GM18907 (cell line): ENCODE results near the gene PDSS1.

Experiments used
- ATAC-seq: cut with Tn5 transposase; IDR thresholded peaks from one replicate; pipeline ENCODE4 v1.9.1; 2021; ENCODE audit warnings: mild to moderate bottlenecking, moderate library complexity; ENCODE audit not compliant: unreplicated experiment

The PDSS1 gene

DNA sequence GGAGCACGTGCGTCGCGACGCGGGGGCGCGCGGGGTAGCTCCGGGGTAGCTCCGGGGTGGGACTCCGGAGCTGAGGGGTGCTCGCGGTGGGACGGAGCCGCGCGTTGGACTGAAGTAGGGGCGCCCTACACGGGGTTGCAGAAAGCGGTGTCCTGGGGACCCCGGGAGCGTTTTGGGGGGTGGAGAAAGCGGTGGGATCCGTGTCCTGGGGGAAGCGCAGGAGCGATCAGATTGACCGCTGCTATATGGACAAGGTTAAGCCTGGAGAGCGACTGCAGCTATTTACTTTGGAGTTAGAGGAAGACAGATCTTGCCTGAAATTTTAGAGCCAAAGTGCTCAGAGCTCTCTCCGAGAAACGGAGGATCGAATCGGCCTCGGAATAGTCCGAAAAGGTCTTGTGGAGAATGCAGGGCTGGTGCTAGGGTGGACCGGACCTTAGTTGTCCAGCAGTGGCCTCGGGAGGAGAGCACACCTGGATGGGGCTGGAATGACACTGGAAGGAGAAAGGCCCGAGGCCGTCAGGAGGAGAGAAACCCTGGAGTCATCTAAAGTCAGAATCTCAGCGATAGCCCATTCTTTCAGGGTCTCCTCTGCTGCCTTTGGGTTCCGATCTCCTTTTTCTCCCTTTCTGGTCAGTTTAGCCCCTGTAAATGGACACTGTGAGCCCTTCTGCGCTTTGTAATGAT lies 564 bp downstream of the PDSS1 start:
- ATAC-seq = no peak

GRCh38 chr10:26698909-26699308 lies 1.4 kb downstream of the PDSS1 start:
- no peak for ATAC-seq

GRCh38 chr10:26699631-26700030 lies 2.1 kb downstream of the PDSS1 start:
- no peak for ATAC-seq

DNA sequence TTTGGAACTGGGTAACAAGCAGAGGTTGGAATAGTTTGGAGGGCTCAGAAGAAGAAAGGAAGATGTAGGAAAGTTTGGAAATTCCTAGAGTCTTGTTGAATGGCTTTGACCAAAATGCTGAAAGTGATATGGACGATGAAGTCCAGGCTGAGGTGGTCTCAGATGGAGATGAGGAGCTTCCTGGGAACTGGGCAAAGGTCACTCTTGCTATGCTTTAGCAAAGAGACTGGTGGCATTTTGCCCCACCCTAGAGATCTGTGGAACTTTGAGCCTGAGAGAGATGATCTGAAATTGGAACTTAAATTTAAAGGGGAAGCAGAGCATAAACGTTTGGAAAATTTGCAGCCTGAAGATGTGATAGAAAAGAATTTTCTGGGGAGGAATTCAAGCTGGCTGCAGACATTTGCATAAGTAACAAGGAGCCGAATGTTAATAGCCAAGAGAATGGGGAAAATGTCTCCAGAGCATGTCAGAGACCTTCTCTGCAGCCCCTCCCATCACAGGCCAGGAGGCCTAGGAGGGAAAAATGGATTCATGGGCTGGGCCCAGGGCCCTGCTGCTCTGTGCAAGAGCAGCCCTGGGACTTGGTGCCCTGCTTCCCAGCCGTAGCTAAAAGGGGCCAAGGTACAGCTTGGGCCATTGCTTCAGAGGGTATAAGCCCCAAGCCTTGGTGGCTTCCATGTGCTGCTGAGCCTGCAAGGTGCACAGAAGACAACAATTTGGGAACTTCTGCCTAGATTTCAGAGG lies 3.6 kb downstream of the PDSS1 start:
- no peak for ATAC-seq

- ATAC-seq = no peak
Measured at GRCh38 chr10:26703096-26703495, 5.6 kb downstream of the PDSS1 start.

- no peak for ATAC-seq
Measured at GRCh38 chr10:26703974-26704373, 6.5 kb downstream of the PDSS1 start.

GRCh38 chr10:26706206-26706605 lies 8.7 kb downstream of the PDSS1 start:
- no peak for ATAC-seq

- no peak for ATAC-seq
Measured at GRCh38 chr10:26706936-26707335, 9.4 kb downstream of the PDSS1 start.

- ATAC-seq = no peak
Measured at GRCh38 chr10:26711324-26711723, 13.8 kb downstream of the PDSS1 start.

DNA sequence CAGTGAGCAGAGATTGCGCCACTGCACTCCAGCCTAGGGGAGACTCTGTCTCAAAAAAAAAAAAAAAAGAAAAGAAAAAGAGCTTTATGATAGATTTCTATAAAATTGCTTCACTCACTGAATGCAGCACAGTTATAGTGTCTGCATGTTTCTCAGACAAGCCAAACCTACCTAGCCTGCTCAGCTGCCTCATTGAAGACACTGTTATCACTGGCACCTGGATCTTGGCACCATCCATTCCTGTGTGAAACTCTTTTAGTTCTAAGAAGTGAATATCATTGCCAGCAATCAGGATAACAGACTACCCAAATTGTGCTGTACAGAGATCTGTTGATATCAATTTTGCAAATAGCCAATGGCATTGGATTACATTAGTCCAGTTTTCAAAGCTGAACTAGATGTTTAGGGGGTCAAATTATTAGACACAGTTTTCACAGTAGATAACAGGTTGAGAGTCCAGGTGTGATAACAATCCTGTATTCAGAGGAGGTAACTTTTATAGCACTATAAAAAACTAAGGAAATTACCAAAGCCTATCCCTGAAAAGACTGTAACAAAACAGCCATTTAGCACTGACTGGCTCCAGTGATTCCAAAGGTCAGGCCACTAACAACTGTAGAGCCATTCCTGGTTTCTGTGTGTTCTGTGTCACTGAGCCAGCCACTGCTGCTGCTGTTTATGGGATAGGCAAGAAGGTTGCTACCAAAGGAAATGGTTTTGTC lies 17.1 kb downstream of the PDSS1 start:
- ATAC-seq = no peak

- ATAC-seq = no peak
Measured at GRCh38 chr10:26715137-26715487, 17.6 kb downstream of the PDSS1 start.

GRCh38 chr10:26717476-26717875 lies 20.0 kb downstream of the PDSS1 start:
- no peak for ATAC-seq

DNA sequence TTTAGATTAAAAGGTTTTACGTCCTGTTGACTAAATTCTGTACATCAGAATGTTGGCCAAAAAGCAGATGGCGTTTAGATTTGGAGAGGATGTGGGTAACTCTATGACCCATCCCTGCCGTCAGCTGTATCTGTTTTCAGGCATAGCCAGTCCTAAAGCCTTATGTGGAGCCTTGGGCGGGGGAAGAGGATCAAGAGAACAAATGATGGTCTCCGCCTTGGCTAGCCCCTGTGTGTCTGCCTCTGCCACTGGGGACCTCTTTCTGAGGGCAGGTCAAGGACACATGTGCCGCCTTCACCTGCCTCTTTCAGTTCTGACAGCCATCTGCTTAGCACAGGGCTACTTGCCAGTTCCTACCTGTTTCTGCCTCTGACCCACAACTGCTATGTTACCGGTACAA lies 24.1 kb downstream of the PDSS1 start:
- ATAC-seq = no peak

DNA sequence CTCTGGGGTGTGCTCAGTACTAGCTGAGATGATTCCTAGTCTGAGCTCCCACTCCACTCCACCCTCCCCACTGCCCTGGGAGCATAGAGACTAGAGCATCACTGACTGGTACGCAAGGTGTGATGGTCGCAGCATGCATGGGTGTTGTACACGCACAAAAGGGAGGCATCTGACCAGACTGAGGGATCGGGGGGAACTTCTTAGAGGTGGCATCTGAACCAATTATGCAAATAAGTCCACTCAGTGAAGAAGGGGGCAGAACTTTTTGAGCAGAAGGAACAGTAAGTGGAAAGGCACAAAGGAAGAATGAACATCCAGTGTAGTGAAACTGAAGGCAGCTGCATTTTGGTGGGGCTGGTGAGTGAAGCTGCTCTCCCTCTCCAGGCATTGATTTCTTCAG lies 25.5 kb downstream of the PDSS1 start:
- no peak for ATAC-seq

DNA sequence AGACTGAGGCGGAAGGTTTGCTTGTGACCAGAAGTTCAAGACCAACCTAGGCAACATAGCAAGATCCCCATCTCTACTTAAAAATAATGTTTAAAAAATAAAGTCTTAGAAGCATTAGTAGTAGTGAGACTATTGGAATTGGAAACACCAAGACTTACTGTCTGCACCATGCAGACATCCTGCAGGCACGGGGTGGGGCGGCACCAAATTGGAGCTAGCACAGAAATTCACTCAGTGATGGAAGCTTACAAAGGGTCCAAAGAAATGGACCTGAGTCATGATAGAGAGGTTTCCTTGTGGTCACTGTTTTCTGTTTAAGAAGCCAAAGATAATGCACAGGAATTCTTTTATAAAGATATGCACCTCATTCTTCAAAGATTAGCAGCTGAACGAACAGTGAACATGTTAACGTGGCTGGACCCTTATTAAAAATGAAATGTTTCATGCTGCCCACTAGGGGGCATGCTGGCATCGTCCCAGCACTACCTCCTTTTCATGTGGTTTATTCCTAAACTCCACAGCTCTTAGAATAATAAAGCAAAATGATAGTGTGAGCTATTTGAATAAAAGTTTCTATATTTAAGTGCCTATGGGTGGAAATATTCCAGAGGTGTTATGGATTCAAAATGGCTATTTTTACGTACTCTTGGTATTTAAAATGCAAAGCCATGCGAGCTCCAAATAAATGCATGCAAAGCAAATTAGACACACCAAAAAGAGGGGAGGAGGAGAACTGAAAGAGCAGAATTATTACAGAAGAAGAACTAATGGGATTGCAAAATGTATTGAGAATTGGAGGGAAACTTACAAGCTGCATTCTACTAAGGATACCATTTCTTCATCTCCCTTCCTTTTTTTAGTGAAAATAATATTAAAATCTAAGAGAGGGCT lies 28.6 kb downstream of the PDSS1 start:
- peak; percentile 61 for ATAC-seq

- no peak for ATAC-seq
Measured at GRCh38 chr10:26727005-26727404, 29.5 kb downstream of the PDSS1 start.

- ATAC-seq = no peak
Measured at GRCh38 chr10:26728957-26729356, 31.5 kb downstream of the PDSS1 start.

DNA sequence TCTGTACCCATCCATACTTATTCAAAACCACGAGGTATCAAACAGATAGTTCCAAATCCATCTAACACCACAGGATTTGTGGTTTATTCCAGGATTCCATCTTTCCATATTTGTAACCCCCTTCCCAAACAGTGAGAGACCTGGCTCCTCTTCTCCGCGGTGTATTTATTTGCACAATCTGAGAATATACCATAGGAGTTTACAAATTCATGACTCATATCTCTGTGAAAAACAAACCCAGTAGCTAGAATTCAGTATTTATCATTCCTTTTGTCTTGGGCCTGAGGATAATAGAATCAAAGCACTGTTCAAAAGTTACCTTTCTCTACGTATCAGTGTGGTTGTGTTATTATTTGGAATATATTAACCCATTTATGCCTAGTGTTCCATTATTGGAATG lies 31.9 kb downstream of the PDSS1 start:
- no peak for ATAC-seq

GRCh38 chr10:26730552-26730951 lies 33.1 kb downstream of the PDSS1 start:
- ATAC-seq = no peak

DNA sequence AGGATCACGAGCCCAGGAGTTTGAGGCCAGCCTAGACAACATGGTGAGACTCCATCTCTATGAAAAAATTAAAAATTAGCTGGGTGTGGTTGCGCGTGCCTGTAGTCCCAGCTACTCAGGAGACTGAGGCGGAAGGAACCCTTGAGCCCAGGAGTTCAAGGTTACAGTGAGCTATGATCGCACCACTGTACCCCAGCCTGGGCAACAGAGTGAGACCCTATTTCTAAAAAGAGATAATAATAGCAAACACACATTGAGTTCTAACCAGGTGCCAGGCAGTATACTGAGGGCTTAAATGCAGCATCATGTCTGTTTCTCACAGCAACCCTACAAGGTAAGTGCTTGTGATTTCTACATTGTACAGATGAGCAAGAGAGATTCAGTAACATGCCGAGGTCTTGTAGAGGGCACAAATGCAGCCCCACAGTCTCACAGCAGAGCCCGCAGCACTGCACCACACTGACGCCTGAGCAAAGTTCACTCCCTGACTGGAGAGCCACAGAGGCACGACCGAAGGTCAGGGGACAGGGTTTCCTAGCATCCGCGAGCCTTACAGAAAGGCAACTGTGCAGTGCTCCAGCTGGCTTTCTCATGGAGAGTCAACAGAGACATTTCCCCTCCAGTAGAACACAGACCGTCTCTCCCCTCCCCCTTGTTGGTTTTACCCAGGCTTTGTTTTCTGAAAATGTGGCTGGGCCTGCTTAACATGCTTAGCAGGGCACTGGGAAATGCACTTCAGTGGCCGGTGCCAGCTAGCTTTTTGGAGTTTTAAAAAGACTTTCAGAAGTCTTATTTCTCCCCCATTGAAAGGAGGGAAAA lies 36.5 kb downstream of the PDSS1 start:
- ATAC-seq = no peak
